Measurements from ENCODE around the gene R3HDM1. TPM values are rescaled to one million over a fixed set of nuclear protein-coding genes. Genes with fewer than 3 reads are reported as not detected.

Gene R3HDM1
- total and polyA plus RNA-seq, 2 of the 4 experiments (the other 2 are of a cell fraction): 5.9 to 38.1 TPM

DNA sequence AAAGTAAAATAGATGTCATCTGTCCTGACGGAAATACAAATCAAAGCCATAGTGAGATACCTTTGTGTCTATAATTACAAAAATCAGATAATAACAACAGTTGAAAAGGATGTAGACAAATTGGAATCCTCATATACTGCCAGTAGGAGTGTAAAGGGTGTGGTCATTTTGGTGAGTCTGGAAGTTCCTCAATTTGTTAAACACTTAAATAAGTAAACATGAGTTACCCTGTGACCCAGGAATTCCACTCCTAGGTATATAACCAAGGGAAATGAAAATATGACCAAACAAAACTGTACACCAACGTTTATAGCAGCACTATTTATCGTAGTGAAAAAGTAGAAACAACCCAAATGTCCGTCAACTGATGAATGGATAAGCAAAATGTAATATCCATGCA lies 24.0 kb downstream of the R3HDM1 start:
- Histone ChIP-seq H3K9me1 (ENCODE audit: insufficient read depth, low read length) (no peaks in the 10 kb centered on the region; the same call in 1 of the 2 replicates), H3K79me1 (ENCODE audit: low read depth in 1 of 2, low read length in 2 of 2) (peaks cover 8 to 20% of the 10 kb centered on the region in 2 experiments), H3K4me2 (ENCODE audit: low read depth, low read length) (no peak overlapping the region), H3K36me3 (ENCODE audit: control insufficient read depth, insufficient read depth, low read length) (0 out of 2 replicates have a peak, but pooled peaks cover 3% of the 10 kb centered on the region), H3K4me1 (ENCODE audit: control insufficient read depth, insufficient read depth, low read length) (no peaks in the 10 kb centered on the region), H3K4me3 (ENCODE audit: insufficient read depth, low read depth, low read length) (no peak overlapping the region), H3K27ac (ENCODE audit: insufficient read depth, low read length) (no peak overlapping the region), H2BK5ac (ENCODE audit: low read depth, low read length, poor library complexity, severe bottlenecking) (no peak overlapping the region), H3K56ac (ENCODE audit: extremely low read depth, insufficient read depth, low read length) (no peak overlapping the region), H3K4ac (ENCODE audit: low read depth, low read length) (no peak overlapping the region), H2BK120ac (ENCODE audit: low read depth, low read length) (no peak overlapping the region), H2AK5ac (ENCODE audit: low read depth, low read length) (no peak overlapping the region), H2AK9ac (replicated peaks; ENCODE audit: low read depth, low read length, poor library complexity) (no peak overlapping the region), H2BK15ac (ENCODE audit: low read depth, low read length) (no peak overlapping the region), H4K20me1 (ENCODE audit: insufficient read depth, low read length) (no peaks in the 10 kb centered on the region; the same call in 1 of the 2 replicates), H2AFZ (replicated peaks; ENCODE audit: low read length, poor library complexity) (no peak overlapping the region), H3K18ac (ENCODE audit: low read depth, low read length) (no peak overlapping the region), H4K8ac (ENCODE audit: low read depth in 2 of 2, low read length in 2 of 2) (no peak overlapping the region), H3K9me3 (ENCODE audit: control insufficient read depth, insufficient read depth, low read length) (no peaks in the 10 kb centered on the region), H3K27me3 (ENCODE audit: control insufficient read depth, insufficient read depth, low read length) (no peaks in the 10 kb centered on the region), H3K9ac (ENCODE audit: low read depth, low read length) (no peak overlapping the region), H3K23ac (ENCODE audit: low read depth, low read length) (no peak overlapping the region), H4K91ac (ENCODE audit: insufficient read depth, low read depth, low read length) (no peak overlapping the region), H4K5ac (ENCODE audit: low read depth, low read length) (no peak overlapping the region), H2BK20ac (ENCODE audit: low read depth, low read length) (no peak overlapping the region), H3K14ac (replicated peaks; ENCODE audit: low read depth, low read length) (no peak overlapping the region)
- ChIA-PET POLR2A (ENCODE audit: unreplicated experiment) (no interaction called here), CTCF (no interaction called here)
- ATAC-seq (ENCODE audit: low read depth): no peak
- intact Hi-C loops (cut with micrococcal nuclease) (no loop called here), dilution Hi-C loops (cut with HindIII; ENCODE audit: low sequenced_read_pairs, unreplicated experiment) (no loop called here), in situ Hi-C loops (cut with MboI; ENCODE audit: low sequenced_read_pairs) (no loop called here)
- BruUV-seq (replicated peaks): no TSS peak
- no peak for TF ChIP-seq NFE2L2 (IDR thresholded peaks at IDR 0.05; ENCODE audit: low read depth, low read length)
- no peak for TF ChIP-seq MAZ (IDR thresholded peaks at IDR 0.05; ENCODE audit: borderline replicate concordance, low read depth, low read length)
- no peak for TF ChIP-seq MXI1 (IDR thresholded peaks at IDR 0.05; ENCODE audit: borderline replicate concordance, low read depth, low read length)
- no peak for TF ChIP-seq CEBPB (IDR thresholded peaks at IDR 0.05; ENCODE audit: low read depth, low read length)
- TF ChIP-seq SMC3 (IDR thresholded peaks at IDR 0.05; ENCODE audit: low read depth, low read length): no peak
- TF ChIP-seq, protein P1, sequence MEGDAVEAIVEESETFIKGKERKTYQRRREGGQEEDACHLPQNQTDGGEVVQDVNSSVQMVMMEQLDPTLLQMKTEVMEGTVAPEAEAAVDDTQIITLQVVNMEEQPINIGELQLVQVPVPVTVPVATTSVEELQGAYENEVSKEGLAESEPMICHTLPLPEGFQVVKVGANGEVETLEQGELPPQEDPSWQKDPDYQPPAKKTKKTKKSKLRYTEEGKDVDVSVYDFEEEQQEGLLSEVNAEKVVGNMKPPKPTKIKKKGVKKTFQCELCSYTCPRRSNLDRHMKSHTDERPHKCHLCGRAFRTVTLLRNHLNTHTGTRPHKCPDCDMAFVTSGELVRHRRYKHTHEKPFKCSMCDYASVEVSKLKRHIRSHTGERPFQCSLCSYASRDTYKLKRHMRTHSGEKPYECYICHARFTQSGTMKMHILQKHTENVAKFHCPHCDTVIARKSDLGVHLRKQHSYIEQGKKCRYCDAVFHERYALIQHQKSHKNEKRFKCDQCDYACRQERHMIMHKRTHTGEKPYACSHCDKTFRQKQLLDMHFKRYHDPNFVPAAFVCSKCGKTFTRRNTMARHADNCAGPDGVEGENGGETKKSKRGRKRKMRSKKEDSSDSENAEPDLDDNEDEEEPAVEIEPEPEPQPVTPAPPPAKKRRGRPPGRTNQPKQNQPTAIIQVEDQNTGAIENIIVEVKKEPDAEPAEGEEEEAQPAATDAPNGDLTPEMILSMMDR (conservative IDR thresholded peaks at IDR 0.05; ENCODE audit: low read depth, low read length): no peak
- no peak for TF ChIP-seq RAD21 (IDR thresholded peaks at IDR 0.05; ENCODE audit: low read length)
- no peak for TF ChIP-seq RCOR1 (IDR thresholded peaks at IDR 0.05; ENCODE audit: insufficient replicate concordance, low read length)
- no peak for DNase-seq
- no CpG with 5 or more reads among the region's 4 CpGs for WGBS, 2 experiments (ENCODE audit: extremely low coverage in 2 of 2, insufficient read length in 1 of 2)
